Breast epithelium (tissue), 4 donors: ENCODE measurements around the gene MTG1. TPM values are rescaled to one million over a fixed set of nuclear protein-coding genes. Genes with fewer than 3 reads are reported as not detected.

ENCODE experiments used
- DNase-seq, 2 donors: peaks; one replicate each; pipeline ENCODE4 v3.0.0-alpha.2; 2019; ENCODE audit warnings: low spot score in 2 of 2
- H3K27ac ChIP-seq, 2 donors: fragments of 200-600 bp; sonication (generic) in 1 of 2; one replicate each; pipeline ENCODE4 v1.5.1; 2016 to 2019; ENCODE audit warnings: mild to moderate bottlenecking in 1 of 2
- H3K27me3 ChIP-seq, 2 donors: fragments of 200-600 bp; sonication (generic) in 1 of 2; one replicate each; pipeline versions ENCODE4 v1.5.1 to v1.6.0; 2017 to 2019; ENCODE audit warnings: control low read depth in 1 of 2, mild to moderate bottlenecking in 1 of 2
- H3K36me3 ChIP-seq: fragments of 200-600 bp; one replicate; pipeline ENCODE4 v1.5.1; 2019
- H3K4me1 ChIP-seq, 2 donors: fragments of 200-600 bp; sonication (generic); one replicate each; pipeline ENCODE4 v1.5.1; 2016 to 2019; ENCODE audit warnings: control low read depth in 1 of 2
- H3K4me3 ChIP-seq, 3 donors: fragments of 200-600 bp; sonication (generic); 1 replicate in 2 of 3; 2 replicates in 1 of 3; pipeline ENCODE4 v1.5.1; 2016 to 2019; ENCODE audit warnings: mild to moderate bottlenecking in 3 of 3, moderate library complexity in 2 of 3
- H3K9me3 ChIP-seq, 2 donors: fragments of 200-600 bp; sonication (generic) in 1 of 2; one replicate each; pipeline ENCODE4 v1.5.1; 2016 to 2019; ENCODE audit warnings: control low read depth in 1 of 2
- POLR2A ChIP-seq: fragments of 450-650 bp; IDR thresholded peaks from one replicate; pipeline ENCODE4 v1.6.1; 2016; ENCODE audit warnings: antibody characterized with exemption, mild to moderate bottlenecking, moderate library complexity
- POLR2AphosphoS5 ChIP-seq, 3 donors: sonication (generic); formaldehyde crosslinking; IDR thresholded peaks; one replicate each; pipeline ENCODE4 v1.6.1; 2017; ENCODE audit warnings: antibody characterized with exemption in 3 of 3
- intact Hi-C: fragments of 100-400 bp; cut with DNase I; formaldehyde crosslinking; loops from one replicate; pipeline ENCODE4 v1.15.1; 2023; ENCODE audit warnings: low total_unique reads
- total RNA-seq, 3 donors: library from RNA; depleted of rRNA; stranded (reverse); fragments of >200 nt; gene quantifications; one replicate each; pipeline ENCODE4 v1.1.0, GENCODE V29; 2016
- TF ChIP-seq, protein P1 (sequence below), 3 donors: fragments of 450-650 bp; IDR thresholded peaks; one replicate each; pipeline ENCODE4 v1.5.1; 2016 to 2017; ENCODE audit warnings: antibody characterized with exemption in 3 of 3, mild to moderate bottlenecking in 3 of 3, moderate library complexity in 3 of 3

The MTG1 gene, protein sequence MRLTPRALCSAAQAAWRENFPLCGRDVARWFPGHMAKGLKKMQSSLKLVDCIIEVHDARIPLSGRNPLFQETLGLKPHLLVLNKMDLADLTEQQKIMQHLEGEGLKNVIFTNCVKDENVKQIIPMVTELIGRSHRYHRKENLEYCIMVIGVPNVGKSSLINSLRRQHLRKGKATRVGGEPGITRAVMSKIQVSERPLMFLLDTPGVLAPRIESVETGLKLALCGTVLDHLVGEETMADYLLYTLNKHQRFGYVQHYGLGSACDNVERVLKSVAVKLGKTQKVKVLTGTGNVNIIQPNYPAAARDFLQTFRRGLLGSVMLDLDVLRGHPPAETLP
- total RNA-seq: 10 to 100 TPM; 22.9 to 56.4 (median 37.0) TPM

DNA sequence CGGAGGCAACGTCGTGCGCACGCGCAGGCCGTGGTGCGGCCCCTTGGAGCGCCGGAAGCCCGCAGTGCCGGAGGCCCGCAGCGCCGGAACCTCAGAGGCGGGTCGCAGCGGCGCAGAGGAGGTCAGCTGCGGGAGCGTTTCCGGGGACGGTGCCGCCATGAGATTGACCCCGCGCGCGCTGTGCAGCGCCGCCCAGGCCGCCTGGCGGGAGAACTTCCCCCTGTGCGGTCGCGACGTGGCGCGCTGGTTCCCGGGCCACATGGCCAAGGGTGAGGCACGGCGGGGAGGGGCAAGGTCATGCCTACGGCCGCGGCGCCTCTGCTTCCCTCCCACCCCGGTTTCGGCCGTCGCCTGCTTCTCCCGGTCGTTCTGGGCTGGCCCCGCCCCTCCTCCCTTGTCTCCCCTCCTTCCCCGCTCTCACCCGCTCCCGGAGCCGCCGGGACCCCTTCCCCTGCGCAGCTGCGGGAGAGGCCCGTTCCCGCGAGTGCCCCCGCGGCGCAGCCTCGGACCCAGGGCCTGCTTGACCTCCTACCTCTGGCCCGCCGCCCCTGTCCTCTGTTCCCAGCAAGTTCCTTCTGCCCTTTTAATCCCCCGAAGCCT lies at the start of gene MTG1:
TSS of gene MTG1 (plus strand) at position 94 of the 600 bp plus-strand sequence. CDS start at position 158, 64 bp downstream.
- DNase-seq: peak; percentile 71 to 86
- no peaks in the 10 kb centered on the region for H3K36me3 ChIP-seq
- intact Hi-C loops: no loop called here
- H3K27me3 ChIP-seq: no peaks in the 10 kb centered on the region
- TF ChIP-seq, protein P1, sequence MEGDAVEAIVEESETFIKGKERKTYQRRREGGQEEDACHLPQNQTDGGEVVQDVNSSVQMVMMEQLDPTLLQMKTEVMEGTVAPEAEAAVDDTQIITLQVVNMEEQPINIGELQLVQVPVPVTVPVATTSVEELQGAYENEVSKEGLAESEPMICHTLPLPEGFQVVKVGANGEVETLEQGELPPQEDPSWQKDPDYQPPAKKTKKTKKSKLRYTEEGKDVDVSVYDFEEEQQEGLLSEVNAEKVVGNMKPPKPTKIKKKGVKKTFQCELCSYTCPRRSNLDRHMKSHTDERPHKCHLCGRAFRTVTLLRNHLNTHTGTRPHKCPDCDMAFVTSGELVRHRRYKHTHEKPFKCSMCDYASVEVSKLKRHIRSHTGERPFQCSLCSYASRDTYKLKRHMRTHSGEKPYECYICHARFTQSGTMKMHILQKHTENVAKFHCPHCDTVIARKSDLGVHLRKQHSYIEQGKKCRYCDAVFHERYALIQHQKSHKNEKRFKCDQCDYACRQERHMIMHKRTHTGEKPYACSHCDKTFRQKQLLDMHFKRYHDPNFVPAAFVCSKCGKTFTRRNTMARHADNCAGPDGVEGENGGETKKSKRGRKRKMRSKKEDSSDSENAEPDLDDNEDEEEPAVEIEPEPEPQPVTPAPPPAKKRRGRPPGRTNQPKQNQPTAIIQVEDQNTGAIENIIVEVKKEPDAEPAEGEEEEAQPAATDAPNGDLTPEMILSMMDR (IDR thresholded peaks at IDR 0.05): no peak
- TF ChIP-seq POLR2A (peak; percentile 57), POLR2AphosphoS5 (IDR thresholded peaks at IDR 0.05) (peak; percentile 68 to 87 (median 85))
- H3K4me3 ChIP-seq: peak within 1 kb of the TSS; percentile 74 to 96 (median 91)
- H3K4me1 ChIP-seq: peaks cover 3 to 8% of the 10 kb centered on the region in 2 donors
- peak within 1 kb of the TSS; percentile 58 to 91 for H3K27ac ChIP-seq
- H3K9me3 ChIP-seq: no peaks in the 10 kb centered on the region

DNA sequence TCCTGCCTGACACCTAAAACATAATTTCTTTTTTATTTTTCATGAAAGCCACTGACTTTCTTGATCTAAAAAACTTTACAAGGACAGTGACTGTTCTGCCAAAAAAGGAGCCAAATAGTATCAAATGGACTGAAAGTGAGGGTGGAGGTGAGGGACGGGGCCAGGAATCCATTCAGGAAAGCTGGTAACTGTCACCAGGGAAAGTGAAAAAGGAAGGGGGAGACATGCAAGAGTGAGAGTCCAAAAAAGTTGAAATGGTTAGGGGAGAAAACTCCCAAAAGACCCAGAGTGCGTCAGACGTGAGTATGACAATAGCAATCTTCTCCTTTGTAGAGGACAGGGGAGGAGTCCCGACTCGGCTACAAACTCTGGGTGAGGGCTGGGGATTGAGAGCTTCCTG lies 49.7 kb upstream of the MTG1 start:
- no peaks in the 10 kb centered on the region for H3K9me3 ChIP-seq
- H3K4me1 ChIP-seq: no peaks in the 10 kb centered on the region
- intact Hi-C loops: no loop called here
- H3K4me3 ChIP-seq: no peak overlapping the region
- no peak for TF ChIP-seq POLR2A
- no peak for TF ChIP-seq POLR2AphosphoS5 (IDR thresholded peaks at IDR 0.05)
- TF ChIP-seq, protein P1 (IDR thresholded peaks at IDR 0.05): no peak
- no peak overlapping the region for H3K27ac ChIP-seq
- no peaks in the 10 kb centered on the region for H3K36me3 ChIP-seq
- peaks cover 6 to 82% of the 10 kb centered on the region in 2 donors for H3K27me3 ChIP-seq
- DNase-seq: no peak

DNA sequence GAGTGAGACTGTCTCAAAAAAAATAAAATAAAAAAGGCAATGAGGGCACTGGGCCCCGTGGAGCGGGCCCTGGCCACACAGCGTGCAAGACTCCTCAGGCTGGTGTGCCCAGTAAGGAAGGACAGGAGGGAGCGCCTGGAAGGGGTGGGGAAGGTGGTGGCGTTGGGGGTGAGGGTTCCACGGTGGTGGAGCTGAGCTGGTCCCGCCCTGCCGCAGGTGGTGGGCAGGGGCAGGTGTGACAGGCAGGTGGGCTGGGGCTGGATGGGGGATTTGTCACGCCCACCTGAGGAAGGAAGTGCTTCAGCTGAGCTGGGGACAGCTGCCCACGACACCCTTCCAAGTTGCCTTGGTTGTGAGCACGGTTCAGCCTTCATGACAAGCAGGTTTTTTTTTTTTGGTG lies 47.5 kb upstream of the MTG1 start:
- intact Hi-C loops: no loop called here

DNA sequence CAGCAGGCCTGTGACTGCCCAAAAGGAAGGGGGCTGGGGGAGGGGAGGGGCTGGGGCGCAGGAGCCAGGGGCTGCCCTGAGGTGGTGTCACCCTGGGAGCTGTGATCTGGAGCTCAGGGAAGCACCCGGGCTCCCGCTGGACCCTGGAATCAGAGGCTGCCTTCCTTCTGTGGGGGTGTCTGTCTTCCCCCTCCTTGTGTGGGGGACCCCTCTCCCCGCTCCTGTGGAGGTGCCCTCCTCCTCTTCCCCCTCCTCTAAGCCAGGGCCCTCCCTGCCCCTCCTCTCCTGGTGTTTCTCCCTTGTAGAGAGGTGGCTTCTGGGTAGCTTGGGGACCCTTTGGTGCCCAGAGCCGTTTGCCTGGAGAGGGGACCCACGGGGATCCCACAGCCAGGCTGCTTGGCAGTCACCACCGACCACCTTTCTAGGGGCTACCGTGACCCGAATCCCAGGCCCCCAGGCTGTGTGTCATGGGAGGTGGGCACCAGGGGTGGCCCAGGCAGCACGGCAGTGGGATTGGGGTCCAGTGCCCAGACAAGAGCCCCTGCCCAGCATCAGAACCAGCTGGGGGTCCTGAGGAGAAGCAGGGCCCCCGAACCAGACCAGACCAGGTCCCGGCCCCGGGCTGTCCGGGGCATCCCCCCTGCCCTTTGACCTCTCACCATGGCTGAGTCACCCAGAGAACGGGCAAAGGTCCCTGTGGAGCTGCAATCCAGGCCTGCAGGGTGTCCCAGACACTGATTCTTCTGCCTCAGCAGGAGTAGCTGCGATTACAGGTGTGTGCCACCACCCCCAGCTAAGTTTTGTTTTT lies 46.0 kb upstream of the MTG1 start:
- Histone ChIP-seq H3K4me1 (no peaks in the 10 kb centered on the region), H3K27me3 (peaks cover 6 to 57% of the 10 kb centered on the region in 2 donors), H3K36me3 (no peaks in the 10 kb centered on the region), H3K9me3 (no peaks in the 10 kb centered on the region), H3K4me3 (no peak overlapping the region), H3K27ac (no peak overlapping the region)
- DNase-seq: no peak
- TF ChIP-seq POLR2A: no peak
- TF ChIP-seq, protein P1 (IDR thresholded peaks at IDR 0.05): no peak
- no peak for TF ChIP-seq POLR2AphosphoS5 (IDR thresholded peaks at IDR 0.05)
- intact Hi-C loops: no loop called here

More for the DNA sequence above, 47.5 kb upstream of the MTG1 start:
- TF ChIP-seq, protein P1 (IDR thresholded peaks at IDR 0.05): no peak
- no peak for TF ChIP-seq POLR2A
- no peak for TF ChIP-seq POLR2AphosphoS5 (IDR thresholded peaks at IDR 0.05)
- Histone ChIP-seq H3K27me3 (peaks cover 6 to 70% of the 10 kb centered on the region in 2 donors), H3K9me3 (no peaks in the 10 kb centered on the region), H3K4me3 (no peak overlapping the region), H3K4me1 (no peaks in the 10 kb centered on the region), H3K36me3 (no peaks in the 10 kb centered on the region), H3K27ac (no peak overlapping the region)
- no peak for DNase-seq
